Sigmoid colon (tissue), 4 donors: ENCODE data around the gene NPW.
A peak's percentile ranks its signal among the peaks of the same experiment; 100 is the strongest.

ENCODE experiments used
- EP300 ChIP-seq, 4 donors: sonication (generic); formaldehyde crosslinking; IDR thresholded peaks; one replicate each; pipeline ENCODE4 v1.6.1; 2017; ENCODE audit warnings: antibody characterized with exemption in 4 of 4
- POLR2A ChIP-seq, 2 donors: fragments of 450-650 bp; IDR thresholded peaks; one replicate each; pipeline ENCODE4 v1.6.1; 2016; ENCODE audit warnings: antibody characterized with exemption in 2 of 2, mild to moderate bottlenecking in 2 of 2, moderate library complexity in 2 of 2
- POLR2AphosphoS5 ChIP-seq, 4 donors: sonication (generic); formaldehyde crosslinking; IDR thresholded peaks; one replicate each; pipeline ENCODE4 v1.6.1; 2017; ENCODE audit warnings: antibody characterized with exemption in 4 of 4
- TF ChIP-seq, protein P1 (sequence below), 4 experiments: fragments of 450-650 bp in 3 of 4; fragments of 200-600 bp in 1 of 4; IDR thresholded peaks; one replicate each; pipeline ENCODE4 v1.5.1; 2016 to 2019; ENCODE audit warnings: antibody characterized with exemption in 4 of 4, mild to moderate bottlenecking in 3 of 4, moderate library complexity in 2 of 4

DNA sequence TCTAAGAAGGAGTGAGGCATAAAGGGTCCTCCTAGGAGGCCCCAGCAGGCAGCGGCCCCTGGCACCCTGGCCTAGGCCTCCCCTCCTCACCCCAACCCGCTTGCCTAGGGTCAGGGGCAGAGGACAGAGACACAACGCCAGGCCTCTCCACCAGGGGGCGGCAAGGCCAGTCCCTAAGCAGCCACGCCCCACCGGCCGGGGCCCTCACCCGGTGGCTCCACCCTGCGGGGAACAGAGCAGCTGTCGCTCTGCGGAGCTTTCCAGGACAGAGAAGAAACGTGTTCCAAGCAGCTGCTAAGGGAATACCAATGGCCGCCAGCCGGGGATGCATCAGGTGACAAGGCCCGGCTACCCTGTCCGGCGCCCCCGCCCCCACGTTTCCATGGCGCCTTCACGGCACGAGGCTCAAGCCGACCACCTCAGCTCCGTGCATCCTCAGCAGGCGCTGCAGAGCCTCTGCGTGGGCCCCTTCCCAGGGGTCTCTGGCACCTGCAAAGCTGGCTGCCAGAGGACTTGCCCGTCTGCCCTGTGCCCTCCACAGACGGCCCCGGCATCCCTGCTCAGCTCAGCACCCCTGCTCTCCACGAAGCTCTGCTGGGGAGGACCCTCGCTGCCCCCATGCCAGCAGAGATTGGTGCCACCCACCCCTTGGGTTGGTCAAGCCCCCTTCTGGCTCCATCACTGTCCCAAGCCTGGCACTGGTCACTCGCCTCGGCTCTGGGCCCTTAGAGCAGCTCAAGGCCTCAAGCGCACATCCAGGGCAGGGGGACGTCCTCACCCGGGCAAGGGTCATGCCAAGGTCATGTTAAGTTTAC is 15.6 kb upstream of the NPW start:
- TF ChIP-seq POLR2AphosphoS5 (IDR thresholded peaks at IDR 0.05) (no peak), POLR2A (IDR thresholded peaks at IDR 0.05) (no peak), EP300 (IDR thresholded peaks at IDR 0.05) (no peak)
- TF ChIP-seq, protein P1, sequence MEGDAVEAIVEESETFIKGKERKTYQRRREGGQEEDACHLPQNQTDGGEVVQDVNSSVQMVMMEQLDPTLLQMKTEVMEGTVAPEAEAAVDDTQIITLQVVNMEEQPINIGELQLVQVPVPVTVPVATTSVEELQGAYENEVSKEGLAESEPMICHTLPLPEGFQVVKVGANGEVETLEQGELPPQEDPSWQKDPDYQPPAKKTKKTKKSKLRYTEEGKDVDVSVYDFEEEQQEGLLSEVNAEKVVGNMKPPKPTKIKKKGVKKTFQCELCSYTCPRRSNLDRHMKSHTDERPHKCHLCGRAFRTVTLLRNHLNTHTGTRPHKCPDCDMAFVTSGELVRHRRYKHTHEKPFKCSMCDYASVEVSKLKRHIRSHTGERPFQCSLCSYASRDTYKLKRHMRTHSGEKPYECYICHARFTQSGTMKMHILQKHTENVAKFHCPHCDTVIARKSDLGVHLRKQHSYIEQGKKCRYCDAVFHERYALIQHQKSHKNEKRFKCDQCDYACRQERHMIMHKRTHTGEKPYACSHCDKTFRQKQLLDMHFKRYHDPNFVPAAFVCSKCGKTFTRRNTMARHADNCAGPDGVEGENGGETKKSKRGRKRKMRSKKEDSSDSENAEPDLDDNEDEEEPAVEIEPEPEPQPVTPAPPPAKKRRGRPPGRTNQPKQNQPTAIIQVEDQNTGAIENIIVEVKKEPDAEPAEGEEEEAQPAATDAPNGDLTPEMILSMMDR (IDR thresholded peaks at IDR 0.05) = peak; percentile 64 to 92 (median 87)
